ENCODE data around the gene SKIL.

- TF ChIP-seq EZH2 (IDR thresholded peaks at IDR 0.05) (no peak), SP1 (IDR thresholded peaks at IDR 0.05; ENCODE audit: low read depth) (no peak), CTCF (IDR thresholded peaks at IDR 0.05 in 2 of 3, conservative IDR thresholded peaks at IDR 0.05 in 1 of 3; ENCODE audit: borderline replicate concordance in 1 of 3, insufficient read depth in 1 of 3, low read depth in 2 of 3, low read length in 2 of 3) (no peak)
These were observed 59.6 kb downstream of the SKIL start for GRCh38 chr3:170417090-170417489.
